ENCODE measurements around the gene ARHGEF19. TPM values are rescaled to one million over a fixed set of nuclear protein-coding genes. Genes with fewer than 3 reads are reported as not detected.

The ARHGEF19 gene
- total and polyA plus RNA-seq, 2 of the 13 experiments (the other 11 are each of a cell fraction or from before 2014, with no cell fraction given): 1.7 to 1.8 TPM

GRCh38 chr1:16199157-16199501 is 13.3 kb downstream of the ARHGEF19 start:
- TF ChIP-seq ZNF775 (CRISPR knock-in tag; IDR thresholded peaks at IDR 0.05; ENCODE audit: borderline replicate concordance) (no peak), ZNF326 (CRISPR knock-in tag; IDR thresholded peaks at IDR 0.05; ENCODE audit: borderline replicate concordance) (no peak), PRDM10 (CRISPR knock-in tag; IDR thresholded peaks at IDR 0.05; ENCODE audit: low read depth) (no peak), ZNF263 (CRISPR knock-in tag; IDR thresholded peaks at IDR 0.05) (no peak), FLYWCH1 (CRISPR knock-in tag; IDR thresholded peaks at IDR 0.05) (no peak), ZBTB3 (CRISPR knock-in tag; IDR thresholded peaks at IDR 0.05; ENCODE audit: borderline replicate concordance, low read depth) (no peak)
- DNase-seq (ENCODE audit: low spot score) (no peak), ATAC-seq (no peak), FAIRE-seq (no peak)
- WGBS (ENCODE audit: low lambda C conversion rate): no CpG with 5 or more reads among the region's 1 CpG
- H3K27ac ChIP-seq (ENCODE audit: extremely low read length, insufficient read depth, low read length): no peak overlapping the region
- no peaks in the 10 kb centered on the region for H3K9me3 ChIP-seq (ENCODE audit: low read length)
- H3K4me2 ChIP-seq (ENCODE audit: low read depth, low read length): no peak overlapping the region
- no peaks in the 10 kb centered on the region for H3K79me2 ChIP-seq (ENCODE audit: insufficient read depth, low read length)
- no peaks in the 10 kb centered on the region for H3K36me3 ChIP-seq (replicated peaks in 1 of 2; ENCODE audit: control insufficient read depth in 1 of 2, insufficient read depth in 2 of 2, low read length in 2 of 2)
- no peak overlapping the region for H2AFZ ChIP-seq (ENCODE audit: low read length)
- H4K20me1 ChIP-seq (ENCODE audit: insufficient read depth, low read length): no peaks in the 10 kb centered on the region
- H3K4me3 ChIP-seq (replicated peaks in 1 of 3; ENCODE audit: insufficient read depth in 1 of 3, low read depth in 2 of 3, low read length in 3 of 3): no peak overlapping the region
- POLR2A ChIA-PET: no interaction called here
- H3K9ac ChIP-seq (ENCODE audit: insufficient read depth, low read depth, low read length): no peak overlapping the region
- intact Hi-C loops (cut with micrococcal nuclease; ENCODE audit: unreplicated experiment) (no loop called here), in situ Hi-C loops (cut with HindIII; ENCODE audit: extremely low pct_ligation_motif_present, low pct_unique_long_range_greater_than_20kb) (no loop called here)
- BruUV-seq (replicated peaks): no TSS peak
- no peaks in the 10 kb centered on the region; the same call in 1 of the 2 replicates for H3K4me1 ChIP-seq (ENCODE audit: insufficient read depth, low read length)
- no peaks in the 10 kb centered on the region for H3K27me3 ChIP-seq (ENCODE audit: control insufficient read depth in 1 of 2, insufficient read depth in 2 of 2, low read length in 2 of 2)
- CTCF ChIA-PET (ENCODE audit: low intra/inter-chr PET ratio, low total read pairs): no interaction called here

Measured in HepG2 (cell line).